Transverse colon (tissue), 3 donors: ENCODE results near the gene OR6M1.

Experiments used
- POLR2A ChIP-seq: fragments of 450-650 bp; IDR thresholded peaks from one replicate; pipeline ENCODE4 v1.6.1; 2016; ENCODE audit warnings: antibody characterized with exemption, mild to moderate bottlenecking, moderate library complexity
- TF ChIP-seq, protein P1 (sequence below), 5 experiments: fragments of 200-600 bp in 3 of 5; fragments of 450-650 bp in 2 of 5; sonication (generic) in 3 of 5; IDR thresholded peaks; 1 replicate in 2 of 5; 2 replicates in 3 of 5; pipeline ENCODE4 v1.5.1; 2016 to 2017; ENCODE audit warnings: antibody characterized with exemption in 5 of 5, inconsistent platforms in 3 of 5, mild to moderate bottlenecking in 2 of 5, moderate library complexity in 1 of 5

DNA sequence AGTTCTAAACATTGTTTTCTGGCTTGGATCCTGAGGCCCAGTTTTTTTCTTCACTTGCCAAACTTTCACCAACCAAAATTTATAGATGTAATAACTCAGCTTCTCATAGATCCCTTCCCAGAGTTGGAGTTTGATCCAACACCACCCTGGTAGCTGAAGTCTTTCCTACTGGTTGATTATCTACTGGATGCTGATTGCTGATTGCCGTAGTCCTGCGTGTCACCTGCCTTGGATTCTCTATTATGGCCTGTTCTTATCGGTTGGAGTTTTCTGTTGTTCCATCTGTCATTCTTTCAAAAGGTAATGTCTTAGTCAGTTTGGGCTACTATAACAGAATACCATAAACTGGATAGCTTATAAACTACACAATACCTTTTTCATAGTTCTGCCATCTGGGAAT lies 34.5 kb downstream of the OR6M1 start:
- no peak for TF ChIP-seq POLR2A
- TF ChIP-seq, protein P1, sequence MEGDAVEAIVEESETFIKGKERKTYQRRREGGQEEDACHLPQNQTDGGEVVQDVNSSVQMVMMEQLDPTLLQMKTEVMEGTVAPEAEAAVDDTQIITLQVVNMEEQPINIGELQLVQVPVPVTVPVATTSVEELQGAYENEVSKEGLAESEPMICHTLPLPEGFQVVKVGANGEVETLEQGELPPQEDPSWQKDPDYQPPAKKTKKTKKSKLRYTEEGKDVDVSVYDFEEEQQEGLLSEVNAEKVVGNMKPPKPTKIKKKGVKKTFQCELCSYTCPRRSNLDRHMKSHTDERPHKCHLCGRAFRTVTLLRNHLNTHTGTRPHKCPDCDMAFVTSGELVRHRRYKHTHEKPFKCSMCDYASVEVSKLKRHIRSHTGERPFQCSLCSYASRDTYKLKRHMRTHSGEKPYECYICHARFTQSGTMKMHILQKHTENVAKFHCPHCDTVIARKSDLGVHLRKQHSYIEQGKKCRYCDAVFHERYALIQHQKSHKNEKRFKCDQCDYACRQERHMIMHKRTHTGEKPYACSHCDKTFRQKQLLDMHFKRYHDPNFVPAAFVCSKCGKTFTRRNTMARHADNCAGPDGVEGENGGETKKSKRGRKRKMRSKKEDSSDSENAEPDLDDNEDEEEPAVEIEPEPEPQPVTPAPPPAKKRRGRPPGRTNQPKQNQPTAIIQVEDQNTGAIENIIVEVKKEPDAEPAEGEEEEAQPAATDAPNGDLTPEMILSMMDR (IDR thresholded peaks at IDR 0.05): no peak
